Thyroid gland (tissue), 4 donors: Measurements from ENCODE around the gene SRRM2.

Source experiments
- CTCF ChIP-seq, 6 experiments: fragments of 200-600 bp in 3 of 6; fragments of 450-650 bp in 3 of 6; sonication (generic) in 3 of 6; IDR thresholded peaks; one replicate each; pipeline ENCODE4 v1.5.1; 2016 to 2019; ENCODE audit warnings: antibody characterized with exemption in 6 of 6, mild to moderate bottlenecking in 2 of 6, inconsistent platforms in 1 of 6, moderate library complexity in 1 of 6
- POLR2A ChIP-seq, 2 donors: fragments of 450-650 bp; IDR thresholded peaks; one replicate each; pipeline ENCODE4 v1.6.1; 2017; ENCODE audit warnings: antibody characterized with exemption in 2 of 2, mild to moderate bottlenecking in 2 of 2, moderate library complexity in 1 of 2

GRCh38 chr16:2708290-2708639, 44.2 kb upstream of the SRRM2 start:
- TF ChIP-seq CTCF (IDR thresholded peaks at IDR 0.05): no peak
- TF ChIP-seq POLR2A (IDR thresholded peaks at IDR 0.05): no peak
